GM21447 (cell line): ENCODE results near the gene SEPTIN2.
"Not testable (repeated sequence)": the region's sequence is repeated elsewhere in the genome, so short reads cannot be mapped to it uniquely, and the experiment has no call there.

Source experiments
- ATAC-seq: cut with Tn5 transposase; IDR thresholded peaks from one replicate; pipeline ENCODE4 v1.9.1; 2021; ENCODE audit not compliant: unreplicated experiment

Gene SEPTIN2

DNA sequence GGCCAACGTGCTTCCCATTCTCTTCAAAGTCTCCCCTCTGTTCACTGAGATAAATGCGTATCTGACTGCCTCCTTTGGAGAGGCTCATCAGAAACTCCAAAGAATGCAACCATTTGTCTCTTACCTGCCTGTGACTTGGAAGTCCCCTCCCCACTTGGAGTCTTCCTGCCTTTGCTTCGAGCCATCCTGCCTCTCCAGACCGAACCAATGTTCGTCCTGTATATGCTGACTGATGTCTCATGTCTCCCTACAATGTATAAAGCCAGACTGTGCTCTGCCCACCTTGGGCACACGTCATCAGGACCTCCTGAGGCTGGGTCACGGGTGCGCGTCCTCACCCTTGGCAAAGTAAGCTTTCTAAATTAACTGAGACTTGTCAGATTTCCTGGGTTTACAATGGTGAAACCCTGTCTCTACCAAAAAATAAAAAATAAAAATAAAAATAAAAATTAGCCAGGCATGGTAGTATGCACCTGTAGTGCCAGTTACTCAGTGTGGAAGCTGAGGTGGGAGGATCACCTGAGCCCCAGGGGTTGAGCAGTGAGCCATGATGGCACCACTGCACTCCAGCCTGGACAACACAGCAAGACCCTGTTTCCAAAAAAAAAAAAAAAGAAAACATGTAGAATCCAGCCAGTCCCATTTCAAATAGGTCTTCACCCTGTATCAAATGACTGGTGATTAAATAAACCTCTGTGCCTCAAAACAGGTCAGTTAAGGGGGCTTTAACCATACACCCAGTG lies 29.2 kb upstream of the SEPTIN2 start:
- ATAC-seq, result no peak

DNA sequence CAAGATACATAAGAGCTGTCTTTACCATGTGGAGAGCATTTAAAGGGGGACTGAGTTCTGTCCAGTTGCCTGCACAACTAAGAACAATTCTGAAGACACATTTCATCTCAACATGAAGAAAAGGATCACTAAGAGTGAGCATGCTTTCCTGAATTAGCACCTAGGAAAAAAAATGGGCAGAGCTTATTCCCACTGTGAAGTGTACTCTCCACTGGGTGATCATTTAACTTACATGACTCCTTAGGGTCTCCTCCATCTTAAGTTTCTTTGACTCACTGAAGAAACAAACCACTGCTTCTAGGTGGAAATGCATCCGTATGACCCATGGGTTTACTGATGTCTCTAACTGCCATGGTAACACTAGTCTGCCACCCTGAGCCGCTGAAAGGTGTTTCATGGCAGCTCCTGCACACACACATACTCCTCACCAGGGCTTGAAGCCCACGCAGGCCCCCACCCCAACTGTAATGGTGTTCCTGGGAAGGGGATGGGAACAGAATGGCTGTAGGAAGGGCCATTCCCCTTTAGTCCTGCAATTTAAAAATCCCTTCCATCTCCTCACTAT lies 27.3 kb upstream of the SEPTIN2 start:
- ATAC-seq, result no peak

DNA sequence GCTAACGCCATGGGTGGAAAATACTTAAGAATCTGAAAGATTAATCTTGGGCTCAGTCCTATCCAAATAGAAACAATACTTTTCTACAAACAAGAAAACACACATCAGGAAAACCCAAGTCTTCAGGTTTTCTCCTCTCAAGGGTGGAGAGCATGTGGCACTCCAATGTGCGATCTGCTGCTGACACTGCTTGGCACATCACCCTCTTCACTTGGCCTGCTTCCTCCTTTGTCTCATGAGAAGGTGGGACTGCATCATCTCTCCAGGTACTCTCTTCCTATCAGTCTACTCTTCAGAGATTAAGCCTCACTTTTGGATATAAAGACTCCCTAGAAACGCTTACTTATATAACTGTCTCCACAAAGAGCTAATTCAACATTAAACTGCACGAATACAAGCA lies 26.7 kb upstream of the SEPTIN2 start:
- no peak for ATAC-seq

DNA sequence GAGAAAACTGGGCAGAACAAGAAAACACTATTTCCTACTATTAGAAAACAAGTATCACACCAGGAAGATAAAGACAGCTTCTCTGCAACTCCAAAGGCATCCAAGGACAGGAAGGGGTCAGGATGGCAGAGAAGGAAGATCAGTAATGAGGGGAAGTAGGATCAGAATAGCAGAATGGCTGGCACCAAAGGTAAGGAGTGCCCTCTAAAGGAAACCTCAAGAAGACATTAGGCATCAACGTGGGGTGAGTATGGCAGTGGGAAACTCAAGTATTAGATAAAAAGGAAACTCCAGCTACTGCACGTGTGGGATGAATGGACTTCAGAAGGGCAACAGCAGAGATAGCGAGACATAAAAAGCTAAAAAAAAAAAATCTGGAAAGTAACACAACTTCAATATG lies 26.1 kb upstream of the SEPTIN2 start:
- no peak for ATAC-seq

DNA sequence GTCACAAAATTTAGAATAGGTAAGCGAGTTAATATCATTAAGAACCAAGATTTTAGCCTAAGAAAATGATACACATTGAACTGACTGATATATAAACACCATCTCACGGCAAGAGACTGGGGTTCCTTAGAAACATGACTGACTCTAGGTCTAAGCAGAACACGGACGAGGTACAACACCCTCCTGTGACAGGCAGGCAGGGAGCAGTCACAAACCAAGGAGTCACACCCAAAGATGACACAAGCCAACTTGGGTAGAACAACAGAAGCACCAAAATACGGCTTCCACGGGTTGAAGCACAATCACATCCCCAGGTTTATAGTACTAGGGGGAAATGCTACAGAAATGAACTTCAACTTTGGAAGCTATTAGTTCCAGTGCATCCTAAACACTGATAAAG lies 24.6 kb upstream of the SEPTIN2 start:
- ATAC-seq, result no peak

DNA sequence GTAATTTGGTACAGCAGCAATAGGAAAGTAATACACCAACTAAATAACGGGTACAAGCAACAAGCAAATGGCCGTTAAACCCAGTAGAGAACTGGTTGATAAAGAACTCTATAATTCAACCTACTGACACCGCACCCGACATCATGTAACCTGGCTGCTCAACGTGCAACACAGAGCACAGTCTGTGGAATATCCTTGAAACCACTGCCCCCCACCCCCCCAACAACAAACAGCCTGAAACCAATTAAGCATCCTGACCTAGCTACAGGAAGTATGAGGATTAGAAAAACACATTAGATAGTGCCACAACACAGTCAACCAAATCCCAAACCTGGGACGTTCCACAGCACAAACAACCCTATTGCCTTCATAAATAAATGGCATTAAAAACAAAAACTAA lies 23.7 kb upstream of the SEPTIN2 start:
- ATAC-seq, result no peak

DNA sequence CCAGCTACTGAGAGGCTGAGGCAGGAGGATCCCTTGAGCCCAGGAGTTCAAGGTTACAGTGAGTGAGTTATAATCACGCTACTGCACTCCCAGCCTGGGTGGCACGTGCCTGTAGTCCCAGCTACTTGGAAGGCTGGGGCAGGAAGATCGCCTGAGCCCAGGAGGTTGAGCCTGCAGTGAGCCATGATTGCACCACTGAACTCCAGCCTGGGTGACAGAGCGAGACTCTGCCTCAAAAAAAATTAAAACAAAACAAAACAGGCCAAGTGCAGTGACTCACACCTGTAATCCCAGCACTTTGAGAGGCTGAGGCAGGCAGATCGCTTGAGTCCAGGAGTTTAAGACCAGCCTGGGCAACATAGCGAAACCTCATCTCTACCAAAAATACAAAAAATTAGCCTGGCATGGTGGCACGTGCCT lies 22.3 kb upstream of the SEPTIN2 start:
- not testable (repeated sequence) for ATAC-seq

DNA sequence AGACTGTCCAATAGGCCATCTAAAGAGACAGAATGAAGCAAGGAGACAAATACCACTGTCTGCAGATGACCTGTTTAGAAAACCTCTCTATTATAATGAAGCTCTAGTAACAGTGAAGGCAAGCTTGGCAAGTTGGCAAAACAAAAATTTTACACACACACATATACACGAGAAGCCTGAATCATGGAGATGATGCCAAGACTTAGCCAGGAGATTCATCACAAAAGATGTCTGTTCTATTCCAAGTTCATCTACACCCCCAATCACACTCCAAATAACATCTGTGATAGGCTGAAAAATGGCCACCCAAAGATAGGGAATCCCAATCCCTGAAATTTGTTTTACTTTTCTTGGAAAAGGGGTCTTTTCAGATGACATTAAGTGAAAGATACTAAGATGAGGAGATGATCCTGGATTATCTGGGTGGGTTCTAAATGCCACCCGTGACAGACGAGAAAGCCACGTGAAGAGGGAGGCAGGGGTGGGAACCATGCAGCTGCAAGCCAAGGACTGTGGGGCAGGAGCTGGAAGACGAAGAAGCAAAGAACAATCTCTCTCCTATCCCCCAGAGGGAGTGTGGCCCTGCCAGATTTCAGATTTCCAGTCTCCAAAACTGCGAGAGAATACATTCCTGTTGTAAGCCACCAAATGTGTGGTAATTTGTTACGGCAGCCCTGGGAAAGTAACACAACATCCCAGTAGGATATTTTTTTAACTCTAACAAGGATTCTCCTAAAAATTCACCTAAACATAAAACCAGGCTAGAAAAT lies 20.2 kb upstream of the SEPTIN2 start:
- ATAC-seq, result no peak

DNA sequence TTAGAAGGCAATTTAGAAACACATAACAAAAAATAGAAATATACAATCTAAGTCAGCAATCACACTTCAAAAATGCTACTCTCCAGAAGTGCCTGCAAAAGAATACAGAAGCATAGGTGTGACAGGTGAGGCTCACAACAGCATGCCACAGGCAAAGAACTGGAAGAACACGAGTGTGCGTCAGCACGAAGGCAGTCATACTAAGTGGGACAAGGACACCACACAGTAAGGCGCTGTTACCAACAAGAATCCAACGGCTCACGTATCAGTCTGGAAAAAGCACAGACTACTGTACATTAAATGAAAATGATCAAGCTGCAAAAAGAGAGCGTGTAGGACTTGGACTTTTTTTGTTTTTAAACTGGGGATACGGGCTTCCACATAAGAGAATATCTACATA lies 19.0 kb upstream of the SEPTIN2 start:
- no peak for ATAC-seq

DNA sequence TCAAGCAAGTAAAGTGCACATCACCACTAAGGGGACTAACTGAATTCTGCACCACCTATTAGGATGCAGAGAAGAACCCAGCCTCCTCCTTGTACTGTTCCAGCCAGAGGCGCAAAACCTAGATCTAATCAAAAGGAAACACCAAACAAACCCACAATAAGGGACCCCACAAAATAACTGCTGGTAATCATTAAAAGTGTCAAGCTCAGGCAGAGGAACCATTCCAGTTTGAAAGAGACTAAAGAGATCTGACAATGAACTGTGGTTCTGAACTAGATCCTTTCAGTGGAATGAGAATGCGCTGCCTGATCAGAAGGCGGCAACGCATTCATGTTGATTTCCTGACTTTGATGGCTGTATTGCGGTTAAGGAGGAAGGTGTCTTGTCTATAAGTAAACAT lies 17.1 kb upstream of the SEPTIN2 start:
- no peak for ATAC-seq

DNA sequence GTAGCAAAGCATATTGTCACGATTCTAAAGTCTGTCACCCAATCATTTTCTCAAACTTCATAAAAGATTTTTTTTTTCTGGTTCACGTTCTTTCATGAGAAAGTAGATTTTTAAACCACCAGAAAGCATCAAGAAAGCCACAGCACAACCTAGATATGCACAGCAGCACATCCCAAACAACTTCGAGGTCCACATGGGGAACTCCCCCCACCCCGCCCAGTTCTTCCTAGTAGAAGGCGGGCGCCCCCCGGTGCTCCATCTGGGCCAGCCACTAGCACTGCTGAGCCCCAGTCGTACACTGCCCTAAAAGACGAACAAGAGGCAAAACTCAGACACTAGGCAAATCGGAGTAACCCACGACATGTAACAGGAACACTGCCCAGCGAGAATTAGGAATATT lies 15.7 kb upstream of the SEPTIN2 start:
- no peak for ATAC-seq

DNA sequence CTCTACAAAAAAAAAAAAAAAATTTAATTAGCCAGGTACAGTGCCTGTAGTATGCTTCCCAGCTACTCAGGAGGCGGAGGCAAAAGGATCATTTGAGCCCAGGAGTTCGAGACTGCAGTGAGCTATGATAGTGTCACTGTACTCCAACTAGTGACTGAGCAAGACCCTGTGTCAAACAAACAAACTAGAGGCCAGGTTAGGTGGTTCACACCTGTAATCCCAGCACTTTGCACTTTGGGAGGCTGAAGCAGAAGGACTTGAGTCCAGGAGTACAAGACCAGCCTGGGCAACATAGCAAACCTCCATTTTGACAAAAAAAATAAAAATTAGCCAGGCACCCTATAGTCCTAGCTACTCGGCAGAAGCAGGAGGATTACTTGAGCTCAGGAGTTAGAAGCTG lies 13.6 kb upstream of the SEPTIN2 start:
- ATAC-seq, result no peak

DNA sequence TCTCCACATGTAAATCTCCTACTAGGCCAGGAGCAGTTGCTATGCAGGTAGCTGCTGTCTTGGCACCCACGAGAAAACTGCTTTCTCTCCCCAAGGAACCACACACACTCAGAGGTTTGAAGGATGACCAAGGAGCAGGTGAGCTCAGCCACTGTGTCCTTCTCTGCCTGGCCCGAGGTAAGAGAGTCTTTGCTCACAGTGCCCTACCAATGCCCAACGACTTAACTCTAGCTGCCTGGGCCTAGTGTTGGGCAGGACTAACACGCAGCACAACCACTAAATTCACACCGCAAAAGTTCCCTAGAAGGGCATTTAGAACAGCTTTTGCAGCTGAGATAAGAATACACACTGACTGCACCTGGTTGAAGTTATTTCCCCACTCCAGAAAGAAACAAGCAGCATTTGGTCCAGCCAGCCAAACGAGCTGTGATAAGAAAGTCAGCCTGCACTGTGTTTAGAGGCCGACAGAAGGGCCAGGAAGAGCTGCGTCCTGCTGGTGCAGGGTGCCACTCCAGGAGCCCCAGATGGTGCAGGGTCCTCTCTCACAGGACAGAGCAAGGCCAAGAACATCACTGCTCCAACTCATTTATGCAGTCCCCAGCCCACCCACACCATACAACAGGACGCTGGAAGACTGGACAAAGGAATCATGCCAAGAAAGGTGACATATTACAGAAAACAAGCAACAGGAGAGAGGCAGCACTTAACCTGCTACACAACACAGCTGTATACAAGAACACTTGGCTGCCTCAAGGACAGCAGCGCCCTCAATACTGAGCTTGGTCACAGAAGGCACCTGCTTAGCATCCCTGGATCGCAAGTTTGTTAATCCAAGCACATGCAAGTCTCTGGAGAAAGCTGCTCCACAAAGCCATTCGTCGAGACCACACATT lies 12.7 kb upstream of the SEPTIN2 start:
- no peak for ATAC-seq

DNA sequence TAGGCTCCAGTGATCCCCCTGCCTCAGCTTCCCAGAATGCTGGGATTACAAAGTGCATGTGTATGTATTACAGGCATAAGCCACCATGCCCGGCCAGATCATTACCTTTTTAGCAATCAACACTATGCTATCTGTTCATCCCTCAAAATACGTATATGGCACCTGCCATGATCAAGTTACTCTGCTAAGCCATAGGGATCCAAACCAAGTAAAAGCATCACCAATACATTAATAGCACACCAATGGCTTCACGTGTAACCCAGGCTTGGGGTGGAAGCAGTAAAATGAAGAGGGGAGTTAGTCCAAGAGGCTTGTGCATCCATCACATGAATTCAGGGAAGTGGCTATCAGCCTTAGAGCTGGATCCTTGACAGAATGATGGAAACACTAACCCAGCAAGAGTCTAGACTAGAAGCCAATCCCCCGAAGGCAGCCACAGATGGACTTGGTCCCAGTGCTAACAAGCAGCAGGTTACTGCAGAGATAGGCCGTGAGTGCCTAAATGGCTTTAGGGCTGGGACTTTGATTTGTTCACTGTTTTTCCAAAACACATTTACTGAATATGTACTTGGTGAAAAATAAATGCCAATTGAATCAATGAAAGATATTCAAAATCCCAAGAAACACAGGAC lies 11.6 kb upstream of the SEPTIN2 start:
- ATAC-seq, result no peak

DNA sequence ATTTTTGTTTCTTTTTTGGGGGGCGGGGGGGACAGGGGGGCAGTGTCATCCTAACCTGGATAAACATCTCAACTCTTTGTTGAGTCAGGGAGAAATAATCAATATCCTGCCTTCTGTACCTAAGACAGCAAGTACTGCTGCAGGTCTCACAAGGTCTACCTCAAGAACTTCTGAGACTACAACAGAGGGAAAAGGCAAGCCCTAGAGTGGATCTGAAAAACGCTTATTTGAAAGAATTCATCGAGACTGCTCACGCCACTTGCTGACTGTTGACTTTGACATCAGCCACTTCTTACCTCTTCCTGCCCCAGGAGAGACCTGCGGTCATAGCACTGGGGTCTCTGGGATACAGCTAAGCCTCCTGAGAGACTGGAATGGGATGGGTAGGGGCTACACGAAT lies 8.7 kb upstream of the SEPTIN2 start:
- no peak for ATAC-seq

DNA sequence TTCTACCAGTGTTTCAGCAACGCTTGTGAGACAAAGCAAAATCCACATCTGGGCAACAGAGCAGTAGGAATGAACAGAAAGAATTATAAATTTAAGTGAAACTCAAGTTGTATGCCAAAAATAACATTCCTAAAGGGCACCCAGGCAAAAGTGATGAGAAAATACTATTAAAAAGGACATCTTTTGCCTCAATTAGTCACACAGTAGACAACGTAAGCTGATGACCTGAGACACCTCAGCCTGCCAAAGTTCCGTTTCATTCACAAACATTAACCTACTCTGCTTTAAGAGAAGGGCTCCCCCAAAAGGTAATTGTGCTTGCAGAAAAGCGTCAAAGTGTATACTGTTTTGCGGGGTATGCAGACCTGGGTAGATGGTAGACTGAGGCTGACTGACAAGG lies 7.5 kb upstream of the SEPTIN2 start:
- no peak for ATAC-seq

DNA sequence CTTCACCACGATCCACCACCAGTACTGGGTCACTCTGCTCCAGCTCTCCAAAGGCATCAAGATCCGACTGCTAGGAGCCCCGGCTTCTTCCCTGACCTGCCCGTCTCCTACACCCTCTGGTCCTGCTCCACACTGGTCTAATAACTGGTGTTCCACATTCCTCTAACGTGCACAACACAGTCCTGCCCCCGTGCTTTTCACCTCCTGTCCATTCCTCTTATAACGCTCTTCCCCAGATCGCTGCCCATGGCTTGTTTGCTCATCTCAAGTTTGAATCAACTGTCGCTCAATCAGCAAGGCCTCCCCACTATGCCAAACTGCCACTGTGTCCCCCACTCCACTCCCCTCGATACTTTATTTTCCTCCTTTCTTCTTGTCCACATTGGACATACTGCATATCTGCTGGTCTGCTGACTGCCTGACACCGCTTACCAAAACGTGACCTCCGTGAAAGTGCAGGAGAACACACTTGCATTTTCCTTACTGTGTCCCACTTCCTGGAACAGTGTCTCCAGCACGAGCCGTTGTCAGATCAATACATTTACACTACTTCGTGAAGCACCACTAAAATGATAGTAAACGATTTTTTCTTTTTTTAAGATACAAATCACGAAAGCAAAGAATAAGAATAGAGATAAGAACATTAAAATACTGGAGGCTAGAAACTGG lies 6.8 kb upstream of the SEPTIN2 start:
- no peak for ATAC-seq

DNA sequence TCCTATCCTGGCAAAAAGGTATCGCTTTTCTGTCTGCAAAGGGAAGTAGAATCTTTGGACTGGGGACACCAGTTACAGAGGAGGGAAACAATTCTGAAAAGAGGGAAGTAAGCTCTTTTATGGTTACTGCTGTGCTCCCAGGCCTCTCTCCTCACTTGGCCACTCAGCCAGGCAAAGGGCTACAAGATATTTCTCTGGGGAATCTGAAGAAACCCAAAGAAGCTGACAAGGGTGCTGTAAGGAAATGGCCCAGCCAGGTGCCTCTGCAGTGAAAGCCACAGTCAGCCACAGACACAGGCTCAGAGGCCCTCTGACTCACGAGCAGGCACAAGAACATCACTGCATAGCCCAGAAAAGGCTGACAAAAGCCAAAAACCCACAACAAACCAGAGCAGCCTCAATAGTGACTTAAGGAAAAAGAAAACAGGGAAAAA lies 6.0 kb upstream of the SEPTIN2 start:
- ATAC-seq, result peak; percentile 49

DNA sequence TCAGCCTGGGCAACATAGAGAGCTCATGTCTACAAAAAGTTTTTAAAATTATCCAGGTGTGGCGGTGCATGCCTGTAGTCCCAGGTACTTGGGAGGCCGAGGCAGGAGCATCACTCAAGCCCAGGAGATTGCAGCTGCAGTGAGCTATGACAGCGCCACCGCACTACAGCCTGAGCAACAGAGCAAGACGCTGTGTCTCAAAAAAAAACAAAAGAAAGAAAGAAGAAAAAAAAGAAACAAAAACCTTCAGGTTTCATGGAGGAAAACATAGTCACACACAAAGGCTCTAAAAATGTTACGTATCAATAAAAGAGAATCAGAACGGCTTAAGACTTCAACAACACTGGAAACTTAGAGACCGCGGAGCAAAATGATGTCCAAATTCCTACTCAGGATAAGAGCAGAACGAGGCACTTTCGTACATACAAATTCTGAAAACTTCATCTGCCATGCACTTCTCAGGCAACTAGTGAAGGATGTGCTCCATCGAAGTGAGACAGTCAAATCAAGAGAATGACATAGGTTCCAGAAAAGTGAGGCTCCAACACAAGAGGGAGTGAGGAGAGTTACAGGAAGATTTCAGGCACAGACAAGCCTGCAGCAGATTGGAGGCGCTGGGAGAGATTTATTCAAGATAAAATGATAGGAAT lies 4.7 kb upstream of the SEPTIN2 start:
- ATAC-seq, result no peak

DNA sequence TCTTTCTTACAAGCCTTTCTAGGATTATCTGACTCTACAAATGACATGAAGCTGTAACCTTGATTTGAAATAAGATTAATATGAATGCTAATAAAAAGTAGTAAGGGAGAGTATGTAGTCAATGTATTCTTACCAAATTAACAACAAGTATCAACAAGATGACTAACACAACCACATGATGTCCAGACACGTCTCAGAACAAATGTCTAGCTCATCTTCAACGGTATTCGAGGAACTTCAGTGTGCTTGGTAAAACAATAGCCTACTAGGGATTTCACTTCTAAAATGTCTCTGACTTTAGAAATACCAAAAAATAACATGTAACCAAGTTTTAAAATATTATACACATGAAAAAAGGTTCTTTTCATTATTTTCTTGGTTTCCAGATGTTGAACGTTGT lies 3.6 kb upstream of the SEPTIN2 start:
- no peak for ATAC-seq
